HCT116 (cell line): Measurements from ENCODE around the gene ELK3. TPM values are rescaled to one million over a fixed set of nuclear protein-coding genes. Genes with fewer than 3 reads are reported as not detected.

ENCODE experiments used
- ATAC-seq: fragments of 200-7000 bp; cut with Tn5 transposase; 2 replicates; pipeline ENCODE4 v1.9.1; 2020; ENCODE audit warnings: mild to moderate bottlenecking, moderate library complexity
- BruUV-seq: library from RNA; stranded (reverse); fragments of 400-500 nt; replicated peaks from 2 replicates; lab custom pipeline; 2021; lab: Mats Ljungman, UMichigan
- CTCF ChIA-PET: fragments of 300-600 bp; sonication (Branson Sonifier 250); formaldehyde crosslinking; loops from one replicate; lab custom pipeline; 2021; ENCODE audit warnings: antibody characterized with exemption; lab: Charles Lee
- POLR2A ChIA-PET: fragments of 300-600, 350-600 bp; sonication (Branson Sonifier 250); formaldehyde crosslinking; loops from one replicate; lab custom pipeline; 2021; ENCODE audit warnings: antibody characterized with exemption; lab: Charles Lee
- RAD21 ChIA-PET, 2 experiments: fragments of 300-600 bp; sonication (Branson Sonifier 250); formaldehyde crosslinking; loops; one replicate each; lab custom pipeline; 2023; ENCODE audit warnings: low total read pairs in 2 of 2; ENCODE audit not compliant: uncharacterized antibody in 2 of 2, unreplicated experiment in 2 of 2, low non-redundant PET in 1 of 2; lab: Charles Lee
- DNase-seq: peaks from one replicate; pipeline ENCODE4 v3.0.0-alpha.2; 2010; ENCODE audit warnings: low read depth, low spot score
- H2AFZ ChIP-seq: fragments of 200-600 bp; shearing (Covaris generic), sonication (generic); 2 replicates; pipeline ENCODE4 v1.6.1; 2017; ENCODE audit warnings: low read depth, mixed run types, mixed read lengths, antibody characterized with exemption, low read length; ENCODE audit not compliant: poor library complexity, severe bottlenecking
- H3K27ac ChIP-seq: 2 replicates; pipeline ENCODE4 v1.5.1; 2012; ENCODE audit warnings: low read depth, low read length
- H3K27me3 ChIP-seq: fragments of 200-600 bp; sonication (generic); 2 replicates; pipeline ENCODE4 v1.6.1; 2016; ENCODE audit warnings: mixed run types, low read length, mixed read lengths; ENCODE audit not compliant: insufficient read depth
- H3K36me3 ChIP-seq, 2 experiments: fragments of 200-500 bp in 1 of 2; fragments of 200-600 bp in 1 of 2; sonication (Bioruptor generic) in 1 of 2; sonication (generic) in 1 of 2; 2 replicates each; pipeline versions ENCODE4 v1.5.1 to v1.6.1; 2014 to 2016; ENCODE audit warnings: low read length in 2 of 2, inconsistent platforms in 1 of 2, mixed read lengths in 1 of 2, mixed run types in 1 of 2; ENCODE audit not compliant: insufficient read depth in 2 of 2, control insufficient read depth in 1 of 2
- H3K4me1 ChIP-seq, 2 experiments: fragments of 200-600 bp in 1 of 2; sonication (generic) in 1 of 2; 2 replicates each; pipeline versions ENCODE4 v1.5.1 to v1.6.1; 2012 to 2017; ENCODE audit warnings: low read length in 2 of 2, inconsistent platforms in 1 of 2, mild to moderate bottlenecking in 1 of 2, mixed read lengths in 1 of 2, mixed run types in 1 of 2, moderate library complexity in 1 of 2; ENCODE audit not compliant: insufficient read depth in 2 of 2, control insufficient read depth in 1 of 2
- H3K4me2 ChIP-seq: fragments of 200-600 bp; sonication (generic); 2 replicates; pipeline ENCODE4 v1.6.1; 2017; ENCODE audit warnings: mixed run types, low read length, mixed read lengths
- H3K4me3 ChIP-seq, 2 experiments: fragments of 200-600 bp in 1 of 2; sonication (generic) in 1 of 2; replicated peaks in 1 of 2; 2 replicates each; pipeline ENCODE4 v1.5.1; 2011 to 2016; ENCODE audit warnings: low read length in 2 of 2, control low read depth in 1 of 2, low read depth in 1 of 2, mild to moderate bottlenecking in 1 of 2, mixed read lengths in 1 of 2, mixed run types in 1 of 2
- H3K79me2 ChIP-seq: fragments of 200-600 bp; sonication (generic); 2 replicates; pipeline ENCODE4 v1.6.1; 2017; ENCODE audit warnings: mild to moderate bottlenecking, mixed run types, low read length, moderate library complexity, mixed read lengths; ENCODE audit not compliant: insufficient read depth
- H3K9ac ChIP-seq: fragments of 200-600 bp; sonication (generic); 2 replicates; pipeline ENCODE4 v1.6.1; 2016; ENCODE audit warnings: low read length, mixed read lengths
- H3K9me2 ChIP-seq: fragments of 200-600 bp; sonication (generic), shearing (Covaris generic); 2 replicates; pipeline ENCODE4 v1.6.1; 2017; ENCODE audit warnings: mixed run types, mild to moderate bottlenecking, moderate library complexity; ENCODE audit not compliant: insufficient read depth
- H3K9me3 ChIP-seq, 2 experiments: fragments of 200-500 bp in 1 of 2; fragments of 200-600 bp in 1 of 2; sonication (Bioruptor generic) in 1 of 2; sonication (generic) in 1 of 2; 2 replicates each; pipeline ENCODE4 v1.6.1; 2014 to 2017; ENCODE audit warnings: low read length in 2 of 2, mixed read lengths in 2 of 2, inconsistent platforms in 1 of 2, low read depth in 1 of 2, mild to moderate bottlenecking in 1 of 2, mixed run types in 1 of 2, moderate library complexity in 1 of 2; ENCODE audit not compliant: control insufficient read depth in 1 of 2, insufficient read depth in 1 of 2
- H4K20me1 ChIP-seq: fragments of 200-600 bp; sonication (generic), shearing (Covaris generic); 2 replicates; pipeline ENCODE4 v1.6.1; 2017; ENCODE audit warnings: mixed run types, mild to moderate bottlenecking, moderate library complexity; ENCODE audit not compliant: insufficient read depth
- CEBPB ChIP-seq: IDR thresholded peaks from 2 replicates; pipeline ENCODE4 v1.6.1; 2012; ENCODE audit warnings: low read depth
- EGR1 ChIP-seq: IDR thresholded peaks from 2 replicates; pipeline ENCODE4 v1.6.1; 2012; ENCODE audit warnings: low read depth
- EZH2 ChIP-seq: fragments of 200-600 bp; sonication (generic); IDR thresholded peaks from 2 replicates; pipeline ENCODE4 v1.6.1; 2017; ENCODE audit warnings: antibody characterized with exemption, mixed run types
- JUND ChIP-seq: IDR thresholded peaks from 2 replicates; pipeline ENCODE4 v1.6.1; 2012
- POLR2AphosphoS5 ChIP-seq: IDR thresholded peaks from 2 replicates; pipeline ENCODE4 v1.6.1; 2011; ENCODE audit warnings: mild to moderate bottlenecking, low read depth, low read length, moderate library complexity
- RAD21 ChIP-seq: IDR thresholded peaks from 2 replicates; pipeline ENCODE4 v1.6.1; 2012; ENCODE audit warnings: low read depth, mild to moderate bottlenecking
- SIN3A ChIP-seq: IDR thresholded peaks from 2 replicates; pipeline ENCODE4 v1.6.1; 2012; ENCODE audit warnings: low read depth
- SRF ChIP-seq: IDR thresholded peaks from 2 replicates; pipeline ENCODE4 v1.6.1; 2012; ENCODE audit warnings: low read depth
- TCF7L2 ChIP-seq: IDR thresholded peaks from 2 replicates; pipeline ENCODE4 v1.7.0; 2011; ENCODE audit warnings: borderline replicate concordance, inconsistent platforms; ENCODE audit not compliant: insufficient read depth, insufficient read length; ENCODE audit errors: extremely low read depth
- YY1 ChIP-seq: IDR thresholded peaks from 2 replicates; pipeline ENCODE4 v1.6.1; 2011; ENCODE audit warnings: low read length, low read depth, moderate library complexity, mild to moderate bottlenecking; ENCODE audit not compliant: insufficient replicate concordance; ENCODE audit errors: extremely low read depth
- ZFX ChIP-seq: fragments of 450-650 bp; IDR thresholded peaks from 2 replicates; pipeline ENCODE4 v1.6.1; 2017
- ZNF274 ChIP-seq: fragments of 200-500 bp; sonication (Bioruptor generic); IDR thresholded peaks from 2 replicates; pipeline ENCODE4 v1.6.1; 2014; ENCODE audit warnings: mild to moderate bottlenecking, low read depth, low read length, inconsistent platforms
- intact Hi-C: fragments of 100-400 bp; cut with micrococcal nuclease; formaldehyde crosslinking; loops from 2 replicates; pipeline ENCODE4 v1.10.0; 2022
- total RNA-seq: library from RNA; stranded (reverse); gene quantifications from one replicate; pipeline ENCODE4 v1.2.1, GENCODE V29; 2021; ENCODE audit not compliant: unreplicated experiment
- TF ChIP-seq, protein P1 (sequence below), 3 experiments: fragments of 200-600 bp in 1 of 3; sonication (generic) in 1 of 3; IDR thresholded peaks in 2 of 3; conservative IDR thresholded peaks in 1 of 3; 2 replicates each; pipeline ENCODE4 v1.5.1; 2012 to 2017; ENCODE audit warnings: low read depth in 2 of 3, low read length in 2 of 3, antibody characterized with exemption in 1 of 3, borderline replicate concordance in 1 of 3, control low read depth in 1 of 3, mild to moderate bottlenecking in 1 of 3, mixed read lengths in 1 of 3, mixed run types in 1 of 3, moderate library complexity in 1 of 3; ENCODE audit not compliant: insufficient read depth in 1 of 3

ELK3 gene
- total RNA-seq, 1 experiment from 2014 or later = 45.6 TPM

- no peaks in the 10 kb centered on the region for H3K36me3 ChIP-seq
- CTCF ChIA-PET = interaction anchor here (1.2 kb wide), 1 partner anchor 9 kb away, joined by 4 read pairs; no protein-coding TSS in a partner anchor
- no peaks in the 10 kb centered on the region for H3K9me3 ChIP-seq
- no peaks in the 10 kb centered on the region for H3K9me2 ChIP-seq
- no peak overlapping the region for H3K27ac ChIP-seq
- DNase-seq (no peak), ATAC-seq (no peak)
- H3K9ac ChIP-seq = no peak overlapping the region
- no peaks in the 10 kb centered on the region for H4K20me1 ChIP-seq
- no peak overlapping the region for H2AFZ ChIP-seq
- TF ChIP-seq, protein P1, sequence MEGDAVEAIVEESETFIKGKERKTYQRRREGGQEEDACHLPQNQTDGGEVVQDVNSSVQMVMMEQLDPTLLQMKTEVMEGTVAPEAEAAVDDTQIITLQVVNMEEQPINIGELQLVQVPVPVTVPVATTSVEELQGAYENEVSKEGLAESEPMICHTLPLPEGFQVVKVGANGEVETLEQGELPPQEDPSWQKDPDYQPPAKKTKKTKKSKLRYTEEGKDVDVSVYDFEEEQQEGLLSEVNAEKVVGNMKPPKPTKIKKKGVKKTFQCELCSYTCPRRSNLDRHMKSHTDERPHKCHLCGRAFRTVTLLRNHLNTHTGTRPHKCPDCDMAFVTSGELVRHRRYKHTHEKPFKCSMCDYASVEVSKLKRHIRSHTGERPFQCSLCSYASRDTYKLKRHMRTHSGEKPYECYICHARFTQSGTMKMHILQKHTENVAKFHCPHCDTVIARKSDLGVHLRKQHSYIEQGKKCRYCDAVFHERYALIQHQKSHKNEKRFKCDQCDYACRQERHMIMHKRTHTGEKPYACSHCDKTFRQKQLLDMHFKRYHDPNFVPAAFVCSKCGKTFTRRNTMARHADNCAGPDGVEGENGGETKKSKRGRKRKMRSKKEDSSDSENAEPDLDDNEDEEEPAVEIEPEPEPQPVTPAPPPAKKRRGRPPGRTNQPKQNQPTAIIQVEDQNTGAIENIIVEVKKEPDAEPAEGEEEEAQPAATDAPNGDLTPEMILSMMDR (IDR thresholded peaks at IDR 0.05 in 2 of 3, conservative IDR thresholded peaks at IDR 0.05 in 1 of 3; ENCODE audit: borderline replicate concordance in 1 of 3, insufficient read depth in 1 of 3, low read depth in 2 of 3, low read length in 2 of 3) = no peak
- TF ChIP-seq EGR1 (no peak), POLR2AphosphoS5 (no peak), CEBPB (no peak), ZFX (no peak), JUND (no peak), RAD21 (no peak), SRF (no peak), TCF7L2 (no peak), EZH2 (no peak), ZNF274 (no peak), SIN3A (no peak), YY1 (no peak)
- RAD21 ChIA-PET = no interaction called here
- POLR2A ChIA-PET = no interaction called here
- no peak overlapping the region for H3K4me3 ChIP-seq
- H3K79me2 ChIP-seq = peaks cover 97% of the 10 kb centered on the region
- H3K4me1 ChIP-seq = peaks cover 0 to 8% of the 10 kb centered on the region in 2 experiments; a peak in 1 of 4 replicates
- intact Hi-C loops = no loop called here
- BruUV-seq = no TSS peak
- no peaks in the 10 kb centered on the region for H3K27me3 ChIP-seq
- H3K4me2 ChIP-seq = no peak overlapping the region
Observed at GRCh38 chr12:96205908-96206307, 11.7 kb downstream of the ELK3 start.
